ENCODE results near the gene PLCB2.

- TF ChIP-seq CTCF (IDR thresholded peaks at IDR 0.05) (no peak), POLR2A (IDR thresholded peaks at IDR 0.05) (no peak)
Measured at GRCh38 chr15:40331026-40331425, 23.3 kb upstream of the PLCB2 start.

Measured in lower leg skin (tissue), 3 donors.